Measurements from ENCODE around the gene CFAP119. TPM values are rescaled to one million over a fixed set of nuclear protein-coding genes. Genes with fewer than 3 reads are reported as not detected.

Gene CFAP119
- total RNA-seq, 1 donor from 2014 or later, result 5.5 TPM

DNA sequence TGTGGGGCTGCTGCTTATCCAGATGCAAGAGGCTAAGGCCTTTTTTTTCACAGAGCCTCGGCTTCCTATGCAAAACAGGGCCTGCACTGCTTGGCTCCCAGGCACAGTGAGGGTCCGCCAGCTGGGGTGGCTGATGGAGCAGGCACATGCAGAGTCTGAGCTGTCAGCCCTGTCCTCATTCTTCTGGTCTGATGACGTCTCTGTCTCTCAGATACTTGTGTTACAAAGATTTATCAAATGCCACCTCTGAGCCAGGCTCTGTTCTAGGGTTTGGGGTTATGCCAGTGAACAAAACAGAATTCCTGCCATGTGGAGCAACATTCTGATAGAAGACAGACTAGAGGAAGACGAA, 5.0 kb upstream of the CFAP119 start:
- Histone ChIP-seq H3K4me1 (peaks cover 16% of the 10 kb centered on the region), H3K36me3 (peaks cover 88% of the 10 kb centered on the region), H3K27me3 (no peaks in the 10 kb centered on the region), H3K27ac (no peak overlapping the region), H3K9me3 (no peaks in the 10 kb centered on the region), H3K4me3 (no peak overlapping the region)
- ATAC-seq, result no peak
- TF ChIP-seq, protein P1, sequence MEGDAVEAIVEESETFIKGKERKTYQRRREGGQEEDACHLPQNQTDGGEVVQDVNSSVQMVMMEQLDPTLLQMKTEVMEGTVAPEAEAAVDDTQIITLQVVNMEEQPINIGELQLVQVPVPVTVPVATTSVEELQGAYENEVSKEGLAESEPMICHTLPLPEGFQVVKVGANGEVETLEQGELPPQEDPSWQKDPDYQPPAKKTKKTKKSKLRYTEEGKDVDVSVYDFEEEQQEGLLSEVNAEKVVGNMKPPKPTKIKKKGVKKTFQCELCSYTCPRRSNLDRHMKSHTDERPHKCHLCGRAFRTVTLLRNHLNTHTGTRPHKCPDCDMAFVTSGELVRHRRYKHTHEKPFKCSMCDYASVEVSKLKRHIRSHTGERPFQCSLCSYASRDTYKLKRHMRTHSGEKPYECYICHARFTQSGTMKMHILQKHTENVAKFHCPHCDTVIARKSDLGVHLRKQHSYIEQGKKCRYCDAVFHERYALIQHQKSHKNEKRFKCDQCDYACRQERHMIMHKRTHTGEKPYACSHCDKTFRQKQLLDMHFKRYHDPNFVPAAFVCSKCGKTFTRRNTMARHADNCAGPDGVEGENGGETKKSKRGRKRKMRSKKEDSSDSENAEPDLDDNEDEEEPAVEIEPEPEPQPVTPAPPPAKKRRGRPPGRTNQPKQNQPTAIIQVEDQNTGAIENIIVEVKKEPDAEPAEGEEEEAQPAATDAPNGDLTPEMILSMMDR (IDR thresholded peaks at IDR 0.05), result no peak
- intact Hi-C loops (cut with DNase I), result loop anchor here (10.0 kb wide), 1 partner anchor 52 kb away; no protein-coding TSS in a partner anchor
- no peak for DNase-seq

DNA sequence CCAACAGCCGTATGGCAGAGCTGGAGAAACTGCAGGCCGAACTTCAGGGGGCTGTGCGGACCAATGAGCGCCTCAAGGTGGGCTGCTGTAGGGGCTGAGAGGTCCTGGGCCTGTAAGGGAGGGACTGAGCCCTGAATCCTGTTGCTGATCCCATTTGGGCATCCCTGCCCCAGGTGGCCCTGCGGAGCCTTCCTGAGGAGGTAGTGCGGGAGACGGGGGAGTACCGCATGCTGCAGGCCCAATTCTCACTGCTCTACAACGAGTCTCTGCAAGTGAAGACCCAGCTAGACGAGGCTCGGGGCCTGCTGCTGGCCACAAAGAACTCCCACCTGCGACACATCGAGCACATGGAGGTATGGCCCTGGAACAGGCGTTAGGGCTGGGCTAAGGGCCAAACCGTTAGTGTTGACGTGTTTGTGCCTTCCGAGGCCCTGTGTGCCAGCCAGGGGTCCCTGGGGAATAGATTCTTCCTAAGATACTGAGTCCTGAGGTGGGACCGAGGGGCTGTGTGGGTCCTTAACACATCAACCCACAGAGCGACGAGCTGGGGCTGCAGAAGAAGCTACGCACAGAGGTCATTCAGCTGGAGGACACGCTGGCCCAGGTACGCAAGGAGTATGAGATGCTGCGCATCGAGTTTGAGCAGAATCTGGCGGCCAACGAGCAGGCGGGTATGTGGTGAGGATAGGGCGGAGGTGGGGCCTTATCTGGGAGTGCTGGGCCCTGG, 4.5 kb upstream of the CFAP119 start:
- Histone ChIP-seq H3K27me3 (no peaks in the 10 kb centered on the region), H3K4me3 (no peak overlapping the region), H3K36me3 (peaks cover 82% of the 10 kb centered on the region), H3K4me1 (peaks cover 19% of the 10 kb centered on the region), H3K27ac (no peak overlapping the region), H3K9me3 (no peaks in the 10 kb centered on the region)
- TF ChIP-seq, protein P1 (IDR thresholded peaks at IDR 0.05), result no peak
- intact Hi-C loops (cut with DNase I), result loop anchor here (10.0 kb wide), 1 partner anchor 52 kb away; no protein-coding TSS in a partner anchor
- DNase-seq, result peak; percentile 58
- no peak for ATAC-seq

- intact Hi-C loops (cut with DNase I), result loop anchor here (10.0 kb wide), 1 partner anchor 50 kb away; no protein-coding TSS in a partner anchor
- no peaks in the 10 kb centered on the region for H3K9me3 ChIP-seq
- DNase-seq, result no peak
- H3K4me1 ChIP-seq, result peaks cover 25% of the 10 kb centered on the region
- TF ChIP-seq, protein P1 (IDR thresholded peaks at IDR 0.05), result no peak
- H3K27me3 ChIP-seq, result no peaks in the 10 kb centered on the region
- no peak overlapping the region for H3K4me3 ChIP-seq
- no peak overlapping the region for H3K27ac ChIP-seq
- ATAC-seq, result no peak
- H3K36me3 ChIP-seq, result peaks cover 68% of the 10 kb centered on the region
Measured at GRCh38 chr16:30764816-30765465, 3.1 kb upstream of the CFAP119 start.

DNA sequence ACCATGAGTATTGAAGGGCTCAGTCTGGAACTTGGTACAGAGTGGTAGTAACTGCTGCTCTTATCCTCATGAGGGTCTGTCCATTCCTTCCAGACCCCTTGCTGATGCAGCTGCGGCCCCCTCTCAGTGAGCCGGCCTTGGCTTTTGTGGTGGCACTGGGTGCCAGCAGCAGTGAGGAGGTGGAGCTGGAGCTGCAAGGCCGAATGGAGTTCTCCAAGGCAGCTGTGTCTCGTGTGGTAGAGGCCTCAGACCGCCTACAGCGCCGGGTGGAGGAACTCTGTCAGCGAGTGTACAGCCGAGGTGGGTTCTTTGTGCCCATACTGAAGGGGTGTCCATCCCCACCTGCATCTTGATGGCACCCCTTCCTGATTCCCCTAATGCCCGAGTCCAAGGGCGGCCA, 2.2 kb upstream of the CFAP119 start:
- no peak for DNase-seq
- no peaks in the 10 kb centered on the region for H3K9me3 ChIP-seq
- H3K4me3 ChIP-seq, result no peak overlapping the region
- peaks cover 59% of the 10 kb centered on the region for H3K36me3 ChIP-seq
- intact Hi-C loops (cut with DNase I), result loop anchor here (10.0 kb wide), 1 partner anchor 49 kb away; no protein-coding TSS in a partner anchor
- no peak for ATAC-seq
- H3K27me3 ChIP-seq, result no peaks in the 10 kb centered on the region
- H3K4me1 ChIP-seq, result peaks cover 25% of the 10 kb centered on the region
- TF ChIP-seq, protein P1 (IDR thresholded peaks at IDR 0.05), result no peak
- H3K27ac ChIP-seq, result no peak overlapping the region

GRCh38 chr16:30762991-30763725, 1.3 kb upstream of the CFAP119 start:
- Histone ChIP-seq H3K4me1 (peaks cover 25% of the 10 kb centered on the region), H3K4me3 (peak overlapping the region; percentile 89), H3K9me3 (no peaks in the 10 kb centered on the region), H3K27ac (peak overlapping the region; percentile 90), H3K36me3 (peaks cover 50% of the 10 kb centered on the region), H3K27me3 (no peaks in the 10 kb centered on the region)
- DNase-seq (no peak), ATAC-seq (no peak)
- intact Hi-C loops (cut with DNase I), result loop anchor here (10.0 kb wide), 1 partner anchor 48 kb away; no protein-coding TSS in a partner anchor
- TF ChIP-seq, protein P1 (IDR thresholded peaks at IDR 0.05), result no peak
